Astrocyte (in vitro differentiated cells and primary cell): ENCODE measurements around the gene KLF15. TPM values are rescaled to one million over a fixed set of nuclear protein-coding genes. Genes with fewer than 3 reads are reported as not detected.

ENCODE experiments used
- DNase-seq: peaks from one replicate; pipeline ENCODE4 v3.0.0-alpha.2; 2010; ENCODE audit warnings: low read depth
- FAIRE-seq: peaks from 2 replicates; lab custom pipeline; 2011; peaks lifted over from hg19 to GRCh38; lab: Jason Lieb, UNC
- H2AFZ ChIP-seq: 2 replicates; pipeline ENCODE4 v1.6.0; 2012; ENCODE audit warnings: low read depth, low read length, inconsistent platforms
- H3K27ac ChIP-seq: 2 replicates; pipeline ENCODE4 v1.5.1; 2011; ENCODE audit warnings: low read depth, low read length, inconsistent platforms
- H3K27me3 ChIP-seq: 2 replicates; pipeline ENCODE4 v1.6.0; 2011; ENCODE audit warnings: low read length, inconsistent platforms; ENCODE audit not compliant: insufficient read depth
- H3K36me3 ChIP-seq: 2 replicates; pipeline ENCODE4 v1.5.1; 2011; ENCODE audit warnings: low read length, inconsistent platforms; ENCODE audit not compliant: insufficient read depth
- H3K4me1 ChIP-seq: 2 replicates; pipeline ENCODE4 v1.5.1; 2011; ENCODE audit warnings: low read length, inconsistent platforms; ENCODE audit not compliant: insufficient read depth
- H3K4me2 ChIP-seq: 2 replicates; pipeline ENCODE4 v1.6.0; 2012; ENCODE audit warnings: low read length, inconsistent platforms
- H3K4me3 ChIP-seq: 2 replicates; pipeline ENCODE4 v1.5.1; 2011; ENCODE audit warnings: low read depth, mild to moderate bottlenecking, low read length, inconsistent platforms; ENCODE audit not compliant: insufficient read depth
- H3K79me2 ChIP-seq: 2 replicates; pipeline ENCODE4 v1.6.0; 2012; ENCODE audit warnings: mild to moderate bottlenecking, low read length, inconsistent platforms; ENCODE audit not compliant: insufficient read depth
- H3K9ac ChIP-seq: 2 replicates; pipeline ENCODE4 v1.6.0; 2012; ENCODE audit warnings: mild to moderate bottlenecking, low read length, inconsistent platforms
- H3K9me3 ChIP-seq: 2 replicates; pipeline ENCODE4 v1.5.1; 2012; ENCODE audit warnings: low read depth, mild to moderate bottlenecking, low read length, inconsistent platforms; ENCODE audit not compliant: insufficient read depth
- H4K20me1 ChIP-seq: 2 replicates; pipeline ENCODE4 v1.6.0; 2012; ENCODE audit warnings: low read length, inconsistent platforms; ENCODE audit not compliant: insufficient read depth
- H3K27ac Mint-ChIP-seq: one replicate; pipeline ENCODE4 v1.8.0; 2021; ENCODE audit warnings: mild to moderate bottlenecking, mixed read lengths; ENCODE audit not compliant: unreplicated experiment
- H3K27me3 Mint-ChIP-seq: one replicate; pipeline ENCODE4 v1.8.0; 2021; ENCODE audit warnings: low read depth, mixed read lengths; ENCODE audit not compliant: unreplicated experiment
- H3K36me3 Mint-ChIP-seq: one replicate; pipeline ENCODE4 v1.8.0; 2021; ENCODE audit warnings: low read depth, mixed read lengths; ENCODE audit not compliant: unreplicated experiment
- H3K4me1 Mint-ChIP-seq: one replicate; pipeline ENCODE4 v1.8.0; 2021; ENCODE audit warnings: low read depth, mixed read lengths; ENCODE audit not compliant: unreplicated experiment
- H3K4me3 Mint-ChIP-seq: one replicate; pipeline ENCODE4 v1.8.0; 2021; ENCODE audit warnings: mild to moderate bottlenecking, moderate library complexity, mixed read lengths; ENCODE audit not compliant: unreplicated experiment
- H3K9me3 Mint-ChIP-seq: one replicate; pipeline ENCODE4 v1.8.0; 2021; ENCODE audit warnings: mild to moderate bottlenecking, mixed read lengths; ENCODE audit not compliant: unreplicated experiment
- EZH2 ChIP-seq: IDR thresholded peaks from 2 replicates; pipeline ENCODE4 v1.6.1; 2012; ENCODE audit warnings: mild to moderate bottlenecking, low read length, inconsistent platforms; ENCODE audit not compliant: insufficient read depth
- total RNA-seq: library from RNA; stranded (reverse); gene quantifications from 2 replicates; pipeline ENCODE4 v1.2.1, GENCODE V29; 2021
- TF ChIP-seq, protein P1 (sequence below): IDR thresholded peaks from 2 replicates; pipeline ENCODE4 v1.5.1; 2011; ENCODE audit warnings: low read depth, mild to moderate bottlenecking, inconsistent platforms, low read length, moderate library complexity; ENCODE audit not compliant: insufficient read depth

KLF15 gene
- total RNA-seq, 1 donor from 2014 or later = 0.34 TPM

GRCh38 chr3:126352476-126353454, 4.4 kb downstream of the KLF15 start:
- Mint-ChIP-seq H3K27me3 (peaks cover 23% of the 10 kb centered on the region), H3K27ac (no peak overlapping the region), H3K9me3 (no peaks in the 10 kb centered on the region), H3K4me3 (no peak overlapping the region), H3K36me3 (no peaks in the 10 kb centered on the region), H3K4me1 (peaks cover 3% of the 10 kb centered on the region)
- Histone ChIP-seq H4K20me1 (no peaks in the 10 kb centered on the region), H3K27me3 (no peaks in the 10 kb centered on the region), H2AFZ (no peak overlapping the region), H3K9me3 (no peaks in the 10 kb centered on the region), H3K9ac (no peak overlapping the region), H3K36me3 (no peaks in the 10 kb centered on the region), H3K4me3 (no peak overlapping the region), H3K4me1 (peaks cover 17% of the 10 kb centered on the region), H3K79me2 (no peaks in the 10 kb centered on the region), H3K27ac (no peak overlapping the region), H3K4me2 (no peak overlapping the region)
- TF ChIP-seq EZH2 = no peak
- no peak for DNase-seq
- no peak for FAIRE-seq

GRCh38 chr3:126351771-126352475, 5.3 kb downstream of the KLF15 start:
- Mint-ChIP-seq H3K27me3 (peaks cover 31% of the 10 kb centered on the region), H3K27ac (peak overlapping the region; percentile 75), H3K4me1 (peaks cover 3% of the 10 kb centered on the region), H3K4me3 (no peak overlapping the region), H3K9me3 (no peaks in the 10 kb centered on the region), H3K36me3 (no peaks in the 10 kb centered on the region)
- no peak overlapping the region for H2AFZ ChIP-seq
- no peaks in the 10 kb centered on the region for H3K27me3 ChIP-seq
- TF ChIP-seq, protein P1, sequence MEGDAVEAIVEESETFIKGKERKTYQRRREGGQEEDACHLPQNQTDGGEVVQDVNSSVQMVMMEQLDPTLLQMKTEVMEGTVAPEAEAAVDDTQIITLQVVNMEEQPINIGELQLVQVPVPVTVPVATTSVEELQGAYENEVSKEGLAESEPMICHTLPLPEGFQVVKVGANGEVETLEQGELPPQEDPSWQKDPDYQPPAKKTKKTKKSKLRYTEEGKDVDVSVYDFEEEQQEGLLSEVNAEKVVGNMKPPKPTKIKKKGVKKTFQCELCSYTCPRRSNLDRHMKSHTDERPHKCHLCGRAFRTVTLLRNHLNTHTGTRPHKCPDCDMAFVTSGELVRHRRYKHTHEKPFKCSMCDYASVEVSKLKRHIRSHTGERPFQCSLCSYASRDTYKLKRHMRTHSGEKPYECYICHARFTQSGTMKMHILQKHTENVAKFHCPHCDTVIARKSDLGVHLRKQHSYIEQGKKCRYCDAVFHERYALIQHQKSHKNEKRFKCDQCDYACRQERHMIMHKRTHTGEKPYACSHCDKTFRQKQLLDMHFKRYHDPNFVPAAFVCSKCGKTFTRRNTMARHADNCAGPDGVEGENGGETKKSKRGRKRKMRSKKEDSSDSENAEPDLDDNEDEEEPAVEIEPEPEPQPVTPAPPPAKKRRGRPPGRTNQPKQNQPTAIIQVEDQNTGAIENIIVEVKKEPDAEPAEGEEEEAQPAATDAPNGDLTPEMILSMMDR = no peak
- no peak for TF ChIP-seq EZH2
- no peak overlapping the region for H3K4me3 ChIP-seq
- no peaks in the 10 kb centered on the region for H3K36me3 ChIP-seq
- no peaks in the 10 kb centered on the region for H4K20me1 ChIP-seq
- no peaks in the 10 kb centered on the region for H3K9me3 ChIP-seq
- H3K4me1 ChIP-seq = peaks cover 13% of the 10 kb centered on the region
- FAIRE-seq = no peak
- H3K9ac ChIP-seq = no peak overlapping the region
- H3K79me2 ChIP-seq = no peaks in the 10 kb centered on the region
- no peak overlapping the region for H3K27ac ChIP-seq
- DNase-seq = no peak
- H3K4me2 ChIP-seq = no peak overlapping the region

- peaks cover under 1% of the 10 kb centered on the region for H3K4me1 Mint-ChIP-seq
- DNase-seq = no peak
- Histone ChIP-seq H3K27ac (no peak overlapping the region), H3K9ac (no peak overlapping the region), H2AFZ (no peak overlapping the region), H3K36me3 (no peaks in the 10 kb centered on the region), H4K20me1 (no peaks in the 10 kb centered on the region), H3K79me2 (no peaks in the 10 kb centered on the region), H3K27me3 (no peaks in the 10 kb centered on the region), H3K9me3 (no peaks in the 10 kb centered on the region), H3K4me2 (no peak overlapping the region), H3K4me3 (no peak overlapping the region), H3K4me1 (peaks cover 6% of the 10 kb centered on the region)
- peak overlapping the region; percentile 75 for H3K27ac Mint-ChIP-seq
- no peaks in the 10 kb centered on the region for H3K36me3 Mint-ChIP-seq
- no peak overlapping the region for H3K4me3 Mint-ChIP-seq
- peaks cover 29% of the 10 kb centered on the region for H3K27me3 Mint-ChIP-seq
- no peak for TF ChIP-seq EZH2
- TF ChIP-seq, protein P1 = no peak
- no peaks in the 10 kb centered on the region for H3K9me3 Mint-ChIP-seq
- no peak for FAIRE-seq
Measured at GRCh38 chr3:126351086-126351770, 6.0 kb downstream of the KLF15 start.
